Osteocyte (in vitro differentiated cells): ENCODE results near the gene SPRR5. TPM values are rescaled to one million over a fixed set of nuclear protein-coding genes. Genes with fewer than 3 reads are reported as not detected.
A peak's percentile ranks its signal among the peaks of the same experiment; 100 is the strongest.

Experiments
- DNase-seq: peaks from one replicate; pipeline ENCODE4 v3.0.0; 2021; ENCODE audit warnings: mixed read lengths; ENCODE audit not compliant: unreplicated experiment; ENCODE audit errors: extremely low spot score
- H3K27ac Mint-ChIP-seq: one replicate; pipeline ENCODE4 v1.8.0; 2021; ENCODE audit warnings: mild to moderate bottlenecking, mixed read lengths; ENCODE audit not compliant: unreplicated experiment
- H3K27me3 Mint-ChIP-seq: one replicate; pipeline ENCODE4 v1.8.0; 2021; ENCODE audit warnings: mixed read lengths; ENCODE audit not compliant: unreplicated experiment
- H3K36me3 Mint-ChIP-seq: one replicate; pipeline ENCODE4 v1.8.0; 2021; ENCODE audit warnings: mixed read lengths; ENCODE audit not compliant: unreplicated experiment
- H3K4me1 Mint-ChIP-seq: one replicate; pipeline ENCODE4 v1.8.0; 2021; ENCODE audit warnings: mixed read lengths; ENCODE audit not compliant: unreplicated experiment
- H3K4me3 Mint-ChIP-seq: one replicate; pipeline ENCODE4 v1.8.0; 2021; ENCODE audit warnings: mild to moderate bottlenecking, moderate library complexity, mixed read lengths; ENCODE audit not compliant: unreplicated experiment
- H3K9me3 Mint-ChIP-seq: one replicate; pipeline ENCODE4 v1.8.0; 2021; ENCODE audit warnings: mixed read lengths; ENCODE audit not compliant: unreplicated experiment
- CTCF ChIP-seq: fragments of 200-600 bp; sonication (generic); IDR thresholded peaks from 2 replicates; pipeline ENCODE4 v1.5.0; 2021; ENCODE audit warnings: antibody characterized with exemption, mild to moderate bottlenecking, moderate library complexity
- total RNA-seq: library from RNA; stranded (reverse); gene quantifications from 2 replicates; pipeline ENCODE4 v1.2.1, GENCODE V29; 2021

Gene SPRR5
- total RNA-seq, 1 donor from 2014 or later = not detected

GRCh38 chr1:152961226-152961891 lies 14.4 kb downstream of the SPRR5 start:
- H3K4me3 Mint-ChIP-seq = no peak overlapping the region
- no peak overlapping the region for H3K27ac Mint-ChIP-seq
- peaks cover 8% of the 10 kb centered on the region for H3K9me3 Mint-ChIP-seq
- no peaks in the 10 kb centered on the region for H3K27me3 Mint-ChIP-seq
- H3K4me1 Mint-ChIP-seq = no peaks in the 10 kb centered on the region
- DNase-seq = peak; percentile 56
- no peaks in the 10 kb centered on the region for H3K36me3 Mint-ChIP-seq
- no peak for TF ChIP-seq CTCF

- no peak overlapping the region for H3K27ac Mint-ChIP-seq
Measured at GRCh38 chr1:152962876-152963415, 15.9 kb downstream of the SPRR5 start.

GRCh38 chr1:152964536-152964935 lies 17.5 kb downstream of the SPRR5 start:
- no peaks in the 10 kb centered on the region for H3K36me3 Mint-ChIP-seq
- no peak for TF ChIP-seq CTCF
- H3K4me3 Mint-ChIP-seq = no peak overlapping the region
- no peaks in the 10 kb centered on the region for H3K27me3 Mint-ChIP-seq
- H3K9me3 Mint-ChIP-seq = no peaks in the 10 kb centered on the region
- H3K4me1 Mint-ChIP-seq = no peaks in the 10 kb centered on the region
- no peak overlapping the region for H3K27ac Mint-ChIP-seq
- peak; percentile 17 for DNase-seq

More at GRCh38 chr1:152962876-152963415, 15.9 kb downstream of the SPRR5 start:
- Mint-ChIP-seq H3K9me3 (peaks cover 3% of the 10 kb centered on the region), H3K4me3 (no peak overlapping the region), H3K4me1 (no peaks in the 10 kb centered on the region), H3K36me3 (no peaks in the 10 kb centered on the region), H3K27me3 (no peaks in the 10 kb centered on the region)
- TF ChIP-seq CTCF = no peak
- peak; percentile 42 for DNase-seq

GRCh38 chr1:152965853-152966252 lies 18.8 kb downstream of the SPRR5 start:
- peak; percentile 49 for DNase-seq
- no peaks in the 10 kb centered on the region for H3K27me3 Mint-ChIP-seq
- H3K4me1 Mint-ChIP-seq = no peaks in the 10 kb centered on the region
- H3K27ac Mint-ChIP-seq = no peak overlapping the region
- no peak overlapping the region for H3K4me3 Mint-ChIP-seq
- no peak for TF ChIP-seq CTCF
- H3K9me3 Mint-ChIP-seq = no peaks in the 10 kb centered on the region
- H3K36me3 Mint-ChIP-seq = no peaks in the 10 kb centered on the region

- peak; percentile 74 for DNase-seq
- H3K27me3 Mint-ChIP-seq = no peaks in the 10 kb centered on the region
- H3K4me3 Mint-ChIP-seq = no peak overlapping the region
- TF ChIP-seq CTCF = no peak
- H3K9me3 Mint-ChIP-seq = no peaks in the 10 kb centered on the region
- H3K36me3 Mint-ChIP-seq = no peaks in the 10 kb centered on the region
- H3K4me1 Mint-ChIP-seq = no peaks in the 10 kb centered on the region
- no peak overlapping the region for H3K27ac Mint-ChIP-seq
Measured at GRCh38 chr1:152967201-152967600, 20.2 kb downstream of the SPRR5 start.
